Astrocyte (in vitro differentiated cells and primary cell): ENCODE results near the gene PPP1R13B.

Experiments
- EZH2 ChIP-seq: IDR thresholded peaks from 2 replicates; pipeline ENCODE4 v1.6.1; 2012; ENCODE audit warnings: mild to moderate bottlenecking, low read length, inconsistent platforms; ENCODE audit not compliant: insufficient read depth
- TF ChIP-seq, protein P1 (sequence below): IDR thresholded peaks from 2 replicates; pipeline ENCODE4 v1.5.1; 2011; ENCODE audit warnings: low read depth, mild to moderate bottlenecking, inconsistent platforms, low read length, moderate library complexity; ENCODE audit not compliant: insufficient read depth

DNA sequence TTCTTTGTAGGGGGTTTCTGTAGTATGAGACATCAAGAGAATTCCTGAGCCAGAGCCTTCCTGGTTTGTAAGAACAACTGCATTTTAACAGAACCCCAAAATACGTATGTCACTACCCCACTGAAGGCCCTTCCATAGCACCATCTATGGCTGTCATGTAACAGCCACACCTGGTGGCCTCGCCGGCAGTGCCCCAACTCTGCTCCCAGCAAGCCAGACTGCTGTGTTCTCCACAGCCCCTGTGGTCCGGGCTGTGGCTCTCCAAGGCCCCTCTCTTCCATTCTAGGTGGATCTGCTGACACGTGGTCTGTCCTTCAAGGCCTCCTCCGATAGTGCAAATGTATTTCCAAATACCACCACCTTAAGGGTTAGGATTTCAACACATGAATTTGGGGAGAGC is 9.9 kb upstream of the PPP1R13B start:
- no peak for TF ChIP-seq EZH2
- TF ChIP-seq, protein P1, sequence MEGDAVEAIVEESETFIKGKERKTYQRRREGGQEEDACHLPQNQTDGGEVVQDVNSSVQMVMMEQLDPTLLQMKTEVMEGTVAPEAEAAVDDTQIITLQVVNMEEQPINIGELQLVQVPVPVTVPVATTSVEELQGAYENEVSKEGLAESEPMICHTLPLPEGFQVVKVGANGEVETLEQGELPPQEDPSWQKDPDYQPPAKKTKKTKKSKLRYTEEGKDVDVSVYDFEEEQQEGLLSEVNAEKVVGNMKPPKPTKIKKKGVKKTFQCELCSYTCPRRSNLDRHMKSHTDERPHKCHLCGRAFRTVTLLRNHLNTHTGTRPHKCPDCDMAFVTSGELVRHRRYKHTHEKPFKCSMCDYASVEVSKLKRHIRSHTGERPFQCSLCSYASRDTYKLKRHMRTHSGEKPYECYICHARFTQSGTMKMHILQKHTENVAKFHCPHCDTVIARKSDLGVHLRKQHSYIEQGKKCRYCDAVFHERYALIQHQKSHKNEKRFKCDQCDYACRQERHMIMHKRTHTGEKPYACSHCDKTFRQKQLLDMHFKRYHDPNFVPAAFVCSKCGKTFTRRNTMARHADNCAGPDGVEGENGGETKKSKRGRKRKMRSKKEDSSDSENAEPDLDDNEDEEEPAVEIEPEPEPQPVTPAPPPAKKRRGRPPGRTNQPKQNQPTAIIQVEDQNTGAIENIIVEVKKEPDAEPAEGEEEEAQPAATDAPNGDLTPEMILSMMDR = no peak
